ENCODE data around the gene PANX2.

- TF ChIP-seq, protein P1, sequence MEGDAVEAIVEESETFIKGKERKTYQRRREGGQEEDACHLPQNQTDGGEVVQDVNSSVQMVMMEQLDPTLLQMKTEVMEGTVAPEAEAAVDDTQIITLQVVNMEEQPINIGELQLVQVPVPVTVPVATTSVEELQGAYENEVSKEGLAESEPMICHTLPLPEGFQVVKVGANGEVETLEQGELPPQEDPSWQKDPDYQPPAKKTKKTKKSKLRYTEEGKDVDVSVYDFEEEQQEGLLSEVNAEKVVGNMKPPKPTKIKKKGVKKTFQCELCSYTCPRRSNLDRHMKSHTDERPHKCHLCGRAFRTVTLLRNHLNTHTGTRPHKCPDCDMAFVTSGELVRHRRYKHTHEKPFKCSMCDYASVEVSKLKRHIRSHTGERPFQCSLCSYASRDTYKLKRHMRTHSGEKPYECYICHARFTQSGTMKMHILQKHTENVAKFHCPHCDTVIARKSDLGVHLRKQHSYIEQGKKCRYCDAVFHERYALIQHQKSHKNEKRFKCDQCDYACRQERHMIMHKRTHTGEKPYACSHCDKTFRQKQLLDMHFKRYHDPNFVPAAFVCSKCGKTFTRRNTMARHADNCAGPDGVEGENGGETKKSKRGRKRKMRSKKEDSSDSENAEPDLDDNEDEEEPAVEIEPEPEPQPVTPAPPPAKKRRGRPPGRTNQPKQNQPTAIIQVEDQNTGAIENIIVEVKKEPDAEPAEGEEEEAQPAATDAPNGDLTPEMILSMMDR (IDR thresholded peaks at IDR 0.05; ENCODE audit: low read depth, low read length, missing input control) = no peak
- TF ChIP-seq, protein P2, sequence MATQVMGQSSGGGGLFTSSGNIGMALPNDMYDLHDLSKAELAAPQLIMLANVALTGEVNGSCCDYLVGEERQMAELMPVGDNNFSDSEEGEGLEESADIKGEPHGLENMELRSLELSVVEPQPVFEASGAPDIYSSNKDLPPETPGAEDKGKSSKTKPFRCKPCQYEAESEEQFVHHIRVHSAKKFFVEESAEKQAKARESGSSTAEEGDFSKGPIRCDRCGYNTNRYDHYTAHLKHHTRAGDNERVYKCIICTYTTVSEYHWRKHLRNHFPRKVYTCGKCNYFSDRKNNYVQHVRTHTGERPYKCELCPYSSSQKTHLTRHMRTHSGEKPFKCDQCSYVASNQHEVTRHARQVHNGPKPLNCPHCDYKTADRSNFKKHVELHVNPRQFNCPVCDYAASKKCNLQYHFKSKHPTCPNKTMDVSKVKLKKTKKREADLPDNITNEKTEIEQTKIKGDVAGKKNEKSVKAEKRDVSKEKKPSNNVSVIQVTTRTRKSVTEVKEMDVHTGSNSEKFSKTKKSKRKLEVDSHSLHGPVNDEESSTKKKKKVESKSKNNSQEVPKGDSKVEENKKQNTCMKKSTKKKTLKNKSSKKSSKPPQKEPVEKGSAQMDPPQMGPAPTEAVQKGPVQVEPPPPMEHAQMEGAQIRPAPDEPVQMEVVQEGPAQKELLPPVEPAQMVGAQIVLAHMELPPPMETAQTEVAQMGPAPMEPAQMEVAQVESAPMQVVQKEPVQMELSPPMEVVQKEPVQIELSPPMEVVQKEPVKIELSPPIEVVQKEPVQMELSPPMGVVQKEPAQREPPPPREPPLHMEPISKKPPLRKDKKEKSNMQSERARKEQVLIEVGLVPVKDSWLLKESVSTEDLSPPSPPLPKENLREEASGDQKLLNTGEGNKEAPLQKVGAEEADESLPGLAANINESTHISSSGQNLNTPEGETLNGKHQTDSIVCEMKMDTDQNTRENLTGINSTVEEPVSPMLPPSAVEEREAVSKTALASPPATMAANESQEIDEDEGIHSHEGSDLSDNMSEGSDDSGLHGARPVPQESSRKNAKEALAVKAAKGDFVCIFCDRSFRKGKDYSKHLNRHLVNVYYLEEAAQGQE (IDR thresholded peaks at IDR 0.05) = no peak
- TF ChIP-seq, protein P3, sequence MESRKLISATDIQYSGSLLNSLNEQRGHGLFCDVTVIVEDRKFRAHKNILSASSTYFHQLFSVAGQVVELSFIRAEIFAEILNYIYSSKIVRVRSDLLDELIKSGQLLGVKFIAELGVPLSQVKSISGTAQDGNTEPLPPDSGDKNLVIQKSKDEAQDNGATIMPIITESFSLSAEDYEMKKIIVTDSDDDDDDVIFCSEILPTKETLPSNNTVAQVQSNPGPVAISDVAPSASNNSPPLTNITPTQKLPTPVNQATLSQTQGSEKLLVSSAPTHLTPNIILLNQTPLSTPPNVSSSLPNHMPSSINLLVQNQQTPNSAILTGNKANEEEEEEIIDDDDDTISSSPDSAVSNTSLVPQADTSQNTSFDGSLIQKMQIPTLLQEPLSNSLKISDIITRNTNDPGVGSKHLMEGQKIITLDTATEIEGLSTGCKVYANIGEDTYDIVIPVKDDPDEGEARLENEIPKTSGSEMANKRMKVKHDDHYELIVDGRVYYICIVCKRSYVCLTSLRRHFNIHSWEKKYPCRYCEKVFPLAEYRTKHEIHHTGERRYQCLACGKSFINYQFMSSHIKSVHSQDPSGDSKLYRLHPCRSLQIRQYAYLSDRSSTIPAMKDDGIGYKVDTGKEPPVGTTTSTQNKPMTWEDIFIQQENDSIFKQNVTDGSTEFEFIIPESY (IDR thresholded peaks at IDR 0.05) = no peak
- TF ChIP-seq FOXA2 (IDR thresholded peaks at IDR 0.05) (no peak), TAF1 (conservative IDR thresholded peaks at IDR 0.05) (no peak), RAD21 (IDR thresholded peaks at IDR 0.05) (no peak), GABPA (IDR thresholded peaks at IDR 0.05 in 1 of 2, conservative IDR thresholded peaks at IDR 0.05 in 1 of 2) (no peak), YY1 (IDR thresholded peaks at IDR 0.05) (no peak), EGR1 (IDR thresholded peaks at IDR 0.05; ENCODE audit: low read depth in 2 of 2) (no peak), FOXA1 (IDR thresholded peaks at IDR 0.05) (no peak), JUND (IDR thresholded peaks at IDR 0.05) (no peak)
- TF ChIP-seq, protein P4, sequence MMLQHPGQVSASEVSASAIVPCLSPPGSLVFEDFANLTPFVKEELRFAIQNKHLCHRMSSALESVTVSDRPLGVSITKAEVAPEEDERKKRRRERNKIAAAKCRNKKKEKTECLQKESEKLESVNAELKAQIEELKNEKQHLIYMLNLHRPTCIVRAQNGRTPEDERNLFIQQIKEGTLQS (IDR thresholded peaks at IDR 0.05) = no peak
Measured at GRCh38 chr22:50208939-50209892, 38.7 kb downstream of the PANX2 start.
